Left hindlimb (tissue), 1 donor: ENCODE data around the gene ATP5PD.

Experiments
- DNase-seq: peaks from one replicate; pipeline ENCODE4 v3.0.0-alpha.2; 2018

ATP5PD gene

DNA sequence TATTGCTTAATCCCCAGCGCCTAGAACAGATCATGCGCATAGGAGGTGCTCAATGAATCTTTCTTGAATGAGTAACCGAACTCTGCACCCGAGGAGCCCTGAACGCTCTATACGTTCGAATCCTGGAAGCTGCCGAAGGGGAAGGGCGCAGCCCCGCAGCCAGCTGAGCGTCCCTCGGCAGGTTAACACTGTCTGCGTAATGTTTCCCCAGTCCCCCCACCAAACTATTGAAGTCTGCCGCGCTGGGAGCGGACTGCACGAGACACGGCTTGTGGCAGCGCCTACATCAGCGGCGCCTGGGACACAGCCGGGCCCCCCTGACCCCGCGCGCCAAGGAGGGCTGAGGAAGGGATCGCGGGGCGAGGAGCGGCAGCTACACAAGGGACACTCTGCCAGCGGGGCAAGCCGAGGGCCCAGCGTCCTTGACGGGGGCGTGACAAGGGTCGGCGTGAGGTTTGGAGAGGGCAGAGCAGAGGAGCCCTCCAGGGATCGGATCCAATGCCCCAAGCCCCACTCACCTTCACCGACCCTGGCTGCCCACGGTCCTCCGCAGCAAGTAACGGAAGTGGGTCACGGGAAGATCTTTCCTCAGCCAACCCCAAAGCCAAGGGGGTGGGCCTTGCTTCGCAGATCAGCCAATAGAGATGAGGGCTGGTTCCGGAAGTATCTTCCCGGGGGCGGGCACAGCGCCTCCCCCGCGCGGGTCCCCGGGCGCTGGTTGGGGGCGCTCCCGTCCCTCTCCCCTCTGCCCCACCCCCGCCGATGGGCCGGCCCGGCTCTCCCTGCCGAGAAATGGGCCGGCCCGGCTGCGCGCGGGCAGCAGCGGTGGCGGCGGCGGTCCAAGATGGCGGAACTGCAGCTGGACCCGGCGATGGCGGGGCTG is at the start of gene ATP5PD, which contains the start of gene KCTD2:
Gene ATP5PD (minus strand): TSS at position 563 of the 883 bp plus-strand sequence. CDS start 4,319 bp downstream, outside the sequence.
Gene KCTD2 (plus strand): TSS at position 819 of the 883 bp plus-strand sequence. CDS start 26 bp downstream, at position 845.
- peak; percentile 98 for DNase-seq

GRCh38 chr17:75096082-75096625 is 49.4 kb upstream of the ATP5PD start:
- peak; percentile 61 for DNase-seq

GRCh38 chr17:75094871-75095399 is 48.2 kb upstream of the ATP5PD start:
- no peak for DNase-seq

GRCh38 chr17:75093548-75094158 is 46.9 kb upstream of the ATP5PD start:
- DNase-seq = no peak

DNA sequence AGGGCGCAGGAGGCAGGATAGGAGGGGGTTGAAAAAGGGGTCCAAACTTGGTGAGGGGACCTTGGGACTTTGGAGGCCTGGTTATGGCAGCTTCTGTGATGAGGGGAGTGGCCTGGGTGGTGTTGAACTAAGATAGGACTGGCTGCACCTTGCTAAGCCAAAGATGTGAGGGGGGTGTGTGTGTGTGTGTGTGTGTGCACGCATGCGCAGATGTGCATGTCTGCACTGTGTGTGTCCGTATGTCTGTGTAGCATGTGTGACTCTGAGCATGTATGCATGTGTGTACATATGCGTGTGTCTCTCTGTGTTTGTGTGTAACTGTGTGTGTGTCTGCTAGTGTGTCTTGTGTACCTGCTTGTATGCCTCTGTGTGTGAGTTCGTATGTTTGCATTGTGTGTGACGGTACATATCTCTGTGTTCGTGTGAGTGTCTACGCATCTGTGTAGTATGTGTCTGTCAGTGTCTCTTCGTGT is 45.1 kb upstream of the ATP5PD start:
- DNase-seq = no peak

GRCh38 chr17:75090871-75091854 is 44.4 kb upstream of the ATP5PD start:
- no peak for DNase-seq

GRCh38 chr17:75088465-75089417 is 42.0 kb upstream of the ATP5PD start:
- DNase-seq = no peak

DNA sequence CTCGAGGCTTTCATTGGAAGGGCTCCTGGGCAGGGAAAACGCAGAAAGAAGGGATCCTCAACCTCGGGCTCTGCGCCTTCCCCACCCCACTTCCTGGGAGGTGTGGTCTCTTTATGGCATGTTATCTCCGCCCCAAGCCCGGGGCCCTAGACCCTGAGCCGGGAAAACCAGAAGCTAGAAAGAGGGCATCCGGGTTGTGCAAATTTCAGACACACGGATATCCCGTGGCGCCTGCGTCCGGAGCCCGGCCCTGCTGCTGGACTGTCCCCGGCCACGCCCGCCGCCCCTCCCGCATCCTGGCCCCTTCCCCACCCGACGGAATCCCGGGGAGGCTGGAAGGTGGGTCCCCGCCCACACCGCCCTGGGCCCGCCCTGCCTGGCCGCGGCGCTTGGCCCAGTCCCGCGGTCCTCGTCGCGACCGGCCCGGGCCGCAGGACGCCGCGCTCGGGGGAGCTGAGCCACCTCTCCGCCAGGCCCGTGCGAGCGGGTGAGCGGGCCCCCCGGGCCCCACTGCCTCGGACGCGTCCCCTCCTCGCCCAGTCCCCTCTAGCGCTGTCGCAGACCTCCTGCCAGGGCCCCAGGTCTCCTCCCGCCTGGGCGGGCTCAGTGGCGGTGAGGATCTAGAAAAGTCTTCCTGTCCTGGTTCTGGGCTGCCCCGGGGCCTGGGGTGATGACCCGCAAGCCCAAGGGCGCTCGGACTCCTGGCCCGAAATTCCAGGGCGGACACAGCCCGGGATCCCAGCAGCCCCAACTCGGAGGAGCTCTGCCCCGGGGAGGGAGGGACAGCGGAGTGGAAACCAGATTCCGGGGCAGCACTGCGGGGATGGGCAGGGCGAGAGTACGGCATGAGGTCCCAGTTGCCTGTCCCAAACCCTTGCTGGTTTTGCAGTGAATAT is 41.0 kb upstream of the ATP5PD start, which contains the start of gene SLC16A5:
Gene SLC16A5 (plus strand): TSS at position 397 of the 896 bp plus-strand sequence. CDS start 5,683 bp downstream, outside the sequence.
- peak; percentile 92 for DNase-seq

GRCh38 chr17:75087182-75087557 is 40.4 kb upstream of the ATP5PD start:
- no peak for DNase-seq

DNA sequence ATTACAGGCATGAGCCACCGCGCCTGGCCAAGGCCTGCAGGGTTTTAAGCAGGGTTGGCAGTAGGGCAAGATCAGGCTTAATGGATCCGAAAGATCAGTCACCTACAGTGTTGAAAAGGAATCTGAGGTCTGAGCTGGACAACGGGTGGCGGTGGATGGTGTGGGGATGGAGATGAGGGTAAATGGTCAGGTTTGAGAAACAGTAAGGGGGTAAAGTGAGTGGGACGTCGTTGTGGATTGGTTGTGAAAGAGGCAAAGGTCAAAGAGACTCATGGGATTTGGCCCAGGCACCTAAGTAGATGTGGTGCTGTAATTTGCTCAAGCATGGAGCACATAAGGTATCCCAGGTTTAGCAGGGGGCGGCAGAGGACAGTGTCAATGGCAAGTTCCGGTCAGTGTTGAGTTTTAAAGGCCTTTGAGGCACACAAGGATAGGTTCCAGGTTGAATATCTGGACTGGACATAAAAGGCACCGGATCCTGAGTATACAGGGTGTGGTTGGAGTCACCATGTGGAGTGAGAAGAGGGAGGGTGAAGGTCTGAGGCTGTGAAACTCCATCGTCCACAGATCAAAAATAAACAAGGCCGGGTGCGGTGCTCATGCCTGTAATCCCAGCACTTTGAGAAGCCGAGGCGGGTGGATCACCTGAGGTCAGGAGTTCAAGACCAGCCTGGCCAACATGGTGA is 39.9 kb upstream of the ATP5PD start:
- DNase-seq = no peak

DNA sequence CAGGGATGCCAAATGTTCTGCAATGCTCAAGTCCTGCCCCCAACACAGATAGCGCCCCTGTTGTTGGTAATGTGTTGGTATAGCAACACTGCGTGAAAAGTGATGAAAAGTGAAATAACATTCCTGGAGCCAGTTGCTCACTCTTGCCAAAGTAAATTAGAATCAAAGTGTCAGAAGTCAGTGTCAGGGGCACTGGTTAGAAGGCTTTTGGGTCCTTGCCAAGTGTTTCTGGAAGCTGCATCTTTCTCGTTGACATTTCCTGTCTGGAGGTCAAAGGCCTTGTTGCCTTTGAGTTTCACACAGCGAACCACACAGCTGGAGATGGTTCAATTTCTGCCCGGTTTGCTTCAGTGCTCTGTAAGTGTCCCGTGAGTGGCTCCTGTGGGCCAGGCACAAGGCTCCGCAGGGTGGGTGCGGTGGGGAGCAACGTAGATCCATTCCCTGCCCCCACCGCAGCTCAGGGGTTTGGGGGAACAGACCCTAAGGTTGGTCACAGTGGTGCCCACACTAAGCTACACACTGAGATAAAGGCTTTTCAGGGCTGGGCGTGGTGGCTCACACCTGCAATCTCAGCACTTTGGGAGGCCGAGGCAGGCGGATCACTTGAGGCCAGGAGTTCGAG is 37.4 kb upstream of the ATP5PD start:
- DNase-seq = no peak

GRCh38 chr17:75082683-75083082 is 35.9 kb upstream of the ATP5PD start:
- DNase-seq = no peak

GRCh38 chr17:75081611-75082540 is 35.1 kb upstream of the ATP5PD start:
- DNase-seq = no peak

- no peak for DNase-seq
Observed at GRCh38 chr17:75079023-75079373, 32.2 kb upstream of the ATP5PD start.

DNA sequence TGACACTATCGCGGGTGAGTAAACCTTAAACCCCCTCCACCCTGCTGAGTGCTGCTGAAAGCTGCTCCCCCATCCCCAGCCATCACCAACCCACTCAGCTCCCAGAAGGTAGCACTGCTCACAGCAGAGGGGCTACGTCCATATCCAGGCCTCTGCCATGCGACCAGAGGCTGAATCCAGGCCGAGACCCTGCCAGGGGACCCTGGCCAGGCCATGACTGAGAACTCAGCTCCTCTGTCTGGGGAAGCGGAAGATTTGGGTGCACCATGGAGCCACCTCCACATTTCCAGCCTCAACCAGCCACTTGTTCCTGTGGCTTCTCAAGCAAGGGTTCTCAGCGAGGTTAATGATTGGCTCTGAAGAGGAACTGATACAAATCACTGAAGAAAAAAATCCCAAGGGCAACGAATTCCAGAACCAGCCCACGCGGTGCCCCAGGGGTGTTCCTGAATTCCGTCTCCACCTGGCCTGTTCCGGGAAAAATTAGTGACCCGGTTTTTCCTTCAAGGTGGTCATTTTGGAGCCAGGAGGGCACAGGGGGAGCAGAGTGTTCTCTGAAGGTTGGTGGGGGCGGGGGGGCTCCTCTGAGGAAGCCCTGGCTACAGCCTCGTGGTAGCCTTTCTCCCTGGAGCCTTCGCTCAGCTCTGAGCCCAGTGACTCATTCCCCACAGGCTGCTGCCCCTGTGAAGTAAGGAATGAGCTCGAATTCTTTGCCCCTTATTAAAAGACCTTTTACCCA is 31.7 kb upstream of the ATP5PD start:
- no peak for DNase-seq

DNA sequence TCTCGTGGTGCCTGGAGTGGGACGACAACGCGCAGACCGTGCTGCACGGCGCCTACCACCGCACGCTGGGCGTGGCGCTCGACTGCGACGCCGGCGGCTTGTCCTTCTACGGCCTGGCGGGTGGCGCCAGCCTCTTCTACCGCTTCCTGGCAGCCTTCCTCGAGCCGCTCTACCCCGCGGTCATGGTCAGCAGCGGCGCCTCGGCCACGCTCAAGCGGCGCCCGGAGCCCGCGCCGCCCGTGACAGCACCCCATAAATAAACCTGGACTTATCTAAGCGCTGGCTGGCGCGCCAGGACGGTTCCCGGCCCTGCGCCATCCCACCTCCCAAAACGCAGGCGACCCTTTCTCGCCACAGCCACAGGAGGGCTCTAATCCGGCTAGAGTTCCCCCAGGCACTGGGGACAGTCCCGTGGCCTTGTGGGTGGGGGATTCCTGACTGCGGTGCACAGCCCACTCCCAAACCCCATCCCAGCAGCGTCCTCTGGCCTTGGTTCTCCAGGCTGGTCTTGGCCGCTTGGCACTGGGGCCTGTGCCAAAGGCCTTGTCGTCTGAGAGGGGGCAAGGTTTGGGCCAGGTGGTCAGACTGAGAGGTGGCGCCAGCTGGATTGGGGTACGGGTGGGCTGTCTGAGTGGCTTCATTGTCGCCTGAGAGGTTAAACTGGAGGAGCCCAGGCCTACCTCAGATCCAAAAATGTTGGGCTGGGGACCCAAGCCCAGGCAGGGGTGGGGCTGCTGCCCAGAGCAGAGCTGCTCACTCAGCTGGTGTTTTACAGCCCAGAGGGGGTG is 30.9 kb upstream of the ATP5PD start:
- peak; percentile 63 for DNase-seq
